ENCODE measurements around the gene ZNF92. TPM values are rescaled to one million over a fixed set of nuclear protein-coding genes. Genes with fewer than 3 reads are reported as not detected.
"Not testable (repeated sequence)": the region's sequence is repeated elsewhere in the genome, so short reads cannot be mapped to it uniquely, and the experiment has no call there.

ZNF92 gene
- total RNA-seq, 4 donors from 2014 or later = 2.1 to 22.7 (median 6.0) TPM

DNA sequence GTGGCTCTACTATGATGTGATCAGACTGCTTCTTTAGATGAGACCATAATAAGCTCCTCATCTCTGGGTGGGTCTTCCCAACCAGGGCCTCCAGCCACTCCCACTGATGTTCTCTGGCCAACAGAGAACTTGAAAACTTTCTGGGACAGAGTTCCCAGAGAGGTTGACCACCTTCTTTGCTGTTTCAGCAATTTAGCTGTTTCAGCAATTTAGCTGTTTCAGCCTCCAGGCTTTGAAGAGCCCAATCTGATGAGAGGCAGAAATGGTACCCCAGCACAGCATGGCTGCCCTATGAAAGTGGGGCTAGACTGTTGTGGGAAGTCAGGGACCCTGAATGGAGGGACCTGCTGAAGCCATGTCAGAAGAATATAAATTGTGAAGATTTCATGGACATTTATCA lies 49.0 kb downstream of the ZNF92 start:
- Histone ChIP-seq H3K27me3 (no peaks in the 10 kb centered on the region), H3K4me1 (no peaks in the 10 kb centered on the region), H3K27ac (no peak overlapping the region), H3K9me3 (peaks cover 0 to 4% of the 10 kb centered on the region in 2 donors), H3K36me3 (no peaks in the 10 kb centered on the region), H3K4me3 (no peak overlapping the region)
- intact Hi-C loops (cut with DNase I; ENCODE audit: low total_unique reads) = no loop called here
- no peak for DNase-seq
- TF ChIP-seq CTCF (IDR thresholded peaks at IDR 0.05) (no peak), POLR2A (IDR thresholded peaks at IDR 0.05) (no peak)

DNA sequence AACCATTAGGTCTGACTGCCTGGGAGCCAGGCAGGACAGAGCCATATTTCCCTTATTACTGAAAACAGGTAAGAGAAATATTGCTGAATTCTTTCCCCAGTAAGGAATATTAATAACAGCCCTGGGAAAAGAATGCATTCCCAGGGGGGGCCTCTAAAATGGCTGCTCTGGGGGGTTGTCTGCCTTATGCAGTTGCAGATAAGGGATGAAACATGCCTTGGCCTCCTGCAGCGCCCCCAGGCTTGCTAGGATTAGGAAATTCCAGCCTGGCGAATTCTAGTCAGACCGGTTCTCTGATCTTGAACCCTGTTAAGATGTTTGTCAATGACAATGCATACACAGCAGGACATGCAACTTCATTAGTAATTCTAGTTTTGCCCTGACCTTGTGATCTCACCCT lies 49.6 kb downstream of the ZNF92 start:
- DNase-seq; intact Hi-C loops (cut with DNase I; ENCODE audit: low total_unique reads); H3K27ac ChIP-seq; H3K27me3 ChIP-seq; H3K4me3 ChIP-seq; H3K9me3 ChIP-seq; H3K4me1 ChIP-seq; H3K36me3 ChIP-seq: not testable (repeated sequence)

DNA sequence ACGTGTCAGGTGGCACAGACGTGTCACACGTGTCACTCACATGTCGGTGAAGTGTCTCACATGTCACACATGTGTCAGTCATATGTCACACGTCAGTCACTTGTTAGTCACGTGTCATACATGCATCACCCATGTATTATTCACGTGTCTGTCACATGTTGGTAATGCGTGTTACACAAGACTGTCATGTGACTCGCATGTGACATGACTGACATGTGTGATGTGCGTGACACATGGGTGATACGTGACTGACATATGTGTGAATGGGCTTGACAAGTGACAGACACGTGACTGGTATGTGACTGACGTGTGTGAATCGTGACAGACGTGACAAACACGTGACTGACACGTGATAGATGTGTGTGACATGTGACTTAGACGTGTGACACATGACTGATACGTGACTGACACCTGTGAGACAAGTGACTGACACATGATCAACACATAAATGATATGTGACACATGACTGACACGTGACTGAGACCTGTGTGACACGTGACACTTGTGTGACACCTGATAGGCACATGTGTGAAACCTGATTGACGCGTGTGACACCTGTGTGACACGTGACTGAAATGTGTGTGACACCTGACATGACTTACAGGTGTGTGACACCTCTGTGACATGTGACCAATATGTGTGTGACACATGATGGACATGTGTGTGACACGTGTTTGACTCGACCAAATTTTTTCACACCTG lies 56.1 kb downstream of the ZNF92 start:
- peaks cover 0 to 4% of the 10 kb centered on the region in 2 donors for H3K9me3 ChIP-seq
- H3K27me3 ChIP-seq = no peaks in the 10 kb centered on the region
- H3K36me3 ChIP-seq = no peaks in the 10 kb centered on the region
- no peak for DNase-seq
- no peak for TF ChIP-seq POLR2A (IDR thresholded peaks at IDR 0.05)
- no peak for TF ChIP-seq CTCF (IDR thresholded peaks at IDR 0.05)
- no peak overlapping the region for H3K4me3 ChIP-seq
- intact Hi-C loops (cut with DNase I; ENCODE audit: low total_unique reads) = no loop called here
- H3K4me1 ChIP-seq = no peaks in the 10 kb centered on the region
- no peak overlapping the region for H3K27ac ChIP-seq

- Histone ChIP-seq H3K4me1 (no peaks in the 10 kb centered on the region), H3K4me3 (no peak overlapping the region), H3K27me3 (no peaks in the 10 kb centered on the region), H3K27ac (no peak overlapping the region), H3K9me3 (peaks cover 0 to 4% of the 10 kb centered on the region in 2 donors), H3K36me3 (no peaks in the 10 kb centered on the region)
- no peak for DNase-seq
- intact Hi-C loops (cut with DNase I; ENCODE audit: low total_unique reads) = no loop called here
- TF ChIP-seq CTCF (IDR thresholded peaks at IDR 0.05) (no peak), POLR2A (IDR thresholded peaks at IDR 0.05) (no peak)
Measured at GRCh38 chr7:65430344-65431186, 56.9 kb downstream of the ZNF92 start.

DNA sequence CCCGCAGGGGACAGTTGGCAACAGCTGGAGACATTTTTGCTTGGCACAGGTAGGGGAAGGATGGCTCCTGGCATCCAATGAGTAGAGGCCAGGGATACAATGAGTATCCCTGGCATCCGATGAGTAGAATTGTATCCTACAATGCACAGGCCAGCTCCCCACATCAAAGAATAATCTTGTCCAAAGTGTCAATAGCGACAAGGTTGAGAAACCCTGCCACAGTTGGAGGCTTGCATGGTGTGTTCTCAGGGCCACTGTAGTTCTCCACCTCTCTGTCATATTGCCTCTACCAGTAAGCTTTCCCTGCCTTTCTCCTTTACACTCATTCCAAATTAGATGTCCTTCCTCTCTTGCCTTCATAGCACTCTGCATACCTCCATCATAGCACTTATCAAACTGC lies 60.7 kb downstream of the ZNF92 start:
- no peaks in the 10 kb centered on the region for H3K9me3 ChIP-seq
- no peaks in the 10 kb centered on the region for H3K27me3 ChIP-seq
- DNase-seq = no peak
- H3K27ac ChIP-seq = no peak overlapping the region
- H3K4me3 ChIP-seq = no peak overlapping the region
- intact Hi-C loops (cut with DNase I; ENCODE audit: low total_unique reads) = no loop called here
- TF ChIP-seq CTCF (IDR thresholded peaks at IDR 0.05) (no peak), POLR2A (IDR thresholded peaks at IDR 0.05) (no peak)
- H3K4me1 ChIP-seq = no peaks in the 10 kb centered on the region
- no peaks in the 10 kb centered on the region for H3K36me3 ChIP-seq
